ENCODE results near the gene ROR2.

ROR2 gene

DNA sequence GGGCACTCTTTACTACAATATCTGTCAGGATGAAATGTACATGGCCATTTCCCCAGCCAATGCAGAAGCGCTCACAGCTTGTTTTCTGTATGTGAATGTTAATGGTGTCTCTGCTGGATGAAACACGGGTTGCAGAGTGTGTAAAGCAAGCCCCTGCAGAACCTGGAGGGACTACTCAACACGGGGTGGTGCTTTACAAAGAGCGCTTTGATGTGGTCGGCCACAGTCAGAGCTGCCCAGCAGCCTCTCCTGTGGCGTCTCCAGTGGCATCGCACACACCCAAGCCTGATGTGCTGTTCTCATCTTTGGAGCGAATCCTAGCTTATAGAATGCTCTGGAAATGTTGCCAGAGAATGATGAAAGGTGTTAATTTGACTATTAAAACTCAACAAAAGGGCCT is 363.7 kb downstream of the ROR2 start:
- H3K4me3 ChIP-seq (ENCODE audit: low read length, poor library complexity, severe bottlenecking) = no peak overlapping the region
- H3K4me2 ChIP-seq (ENCODE audit: low read depth, low read length, poor library complexity, severe bottlenecking) = peak overlapping the region; percentile 2

DNA sequence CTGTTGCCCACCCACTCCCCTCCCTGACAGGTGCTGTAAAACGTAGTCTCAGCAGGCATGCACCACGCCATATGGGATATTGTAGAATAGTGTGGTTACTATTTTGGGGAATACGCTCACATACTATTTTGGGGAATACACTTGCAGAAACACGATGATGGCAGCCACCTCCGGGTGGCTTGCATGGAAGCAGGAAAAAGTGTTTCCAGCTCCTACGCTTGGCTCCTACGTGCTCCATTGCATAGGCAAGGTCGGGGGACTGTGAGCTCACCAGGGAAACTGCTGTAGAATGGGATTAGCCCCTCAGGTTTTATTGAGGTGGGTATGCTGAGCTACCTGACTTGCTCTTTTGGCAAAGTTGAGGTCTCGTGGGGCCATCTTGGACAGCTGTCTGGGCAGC is 366.1 kb downstream of the ROR2 start:
- no peak overlapping the region for H3K4me2 ChIP-seq (ENCODE audit: low read depth, low read length, poor library complexity, severe bottlenecking)
- H3K36me3 ChIP-seq (ENCODE audit: insufficient read depth, low read length) = no peaks in the 10 kb centered on the region
- H2AFZ ChIP-seq (ENCODE audit: low read length) = no peak overlapping the region
- no peak for TF ChIP-seq EZH2phosphoT487 (IDR thresholded peaks at IDR 0.05; ENCODE audit: borderline replicate concordance)
- TF ChIP-seq, protein P1, sequence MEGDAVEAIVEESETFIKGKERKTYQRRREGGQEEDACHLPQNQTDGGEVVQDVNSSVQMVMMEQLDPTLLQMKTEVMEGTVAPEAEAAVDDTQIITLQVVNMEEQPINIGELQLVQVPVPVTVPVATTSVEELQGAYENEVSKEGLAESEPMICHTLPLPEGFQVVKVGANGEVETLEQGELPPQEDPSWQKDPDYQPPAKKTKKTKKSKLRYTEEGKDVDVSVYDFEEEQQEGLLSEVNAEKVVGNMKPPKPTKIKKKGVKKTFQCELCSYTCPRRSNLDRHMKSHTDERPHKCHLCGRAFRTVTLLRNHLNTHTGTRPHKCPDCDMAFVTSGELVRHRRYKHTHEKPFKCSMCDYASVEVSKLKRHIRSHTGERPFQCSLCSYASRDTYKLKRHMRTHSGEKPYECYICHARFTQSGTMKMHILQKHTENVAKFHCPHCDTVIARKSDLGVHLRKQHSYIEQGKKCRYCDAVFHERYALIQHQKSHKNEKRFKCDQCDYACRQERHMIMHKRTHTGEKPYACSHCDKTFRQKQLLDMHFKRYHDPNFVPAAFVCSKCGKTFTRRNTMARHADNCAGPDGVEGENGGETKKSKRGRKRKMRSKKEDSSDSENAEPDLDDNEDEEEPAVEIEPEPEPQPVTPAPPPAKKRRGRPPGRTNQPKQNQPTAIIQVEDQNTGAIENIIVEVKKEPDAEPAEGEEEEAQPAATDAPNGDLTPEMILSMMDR (conservative IDR thresholded peaks at IDR 0.05; ENCODE audit: low read length) = no peak
- no peaks in the 10 kb centered on the region for H3K79me2 ChIP-seq (ENCODE audit: insufficient read depth, low read length)
- H3K9ac ChIP-seq (ENCODE audit: low read depth, low read length, poor library complexity, severe bottlenecking) = no peak overlapping the region
- H4K20me1 ChIP-seq (ENCODE audit: insufficient read depth, low read length, poor library complexity, severe bottlenecking) = no peaks in the 10 kb centered on the region
- H3K4me3 ChIP-seq (ENCODE audit: low read length, poor library complexity, severe bottlenecking) = no peak overlapping the region
- H3K9me2 ChIP-seq (replicated peaks; ENCODE audit: low read depth, low read length) = no peaks in the 10 kb centered on the region
- H3F3A ChIP-seq (ENCODE audit: low read depth) = no peaks in the 10 kb centered on the region
- H3K4me1 ChIP-seq (ENCODE audit: insufficient read depth, low read length, poor library complexity, severe bottlenecking) = peaks cover 3% of the 10 kb centered on the region
- no peaks in the 10 kb centered on the region for H3K27me3 ChIP-seq (ENCODE audit: insufficient read depth, low read length, poor library complexity, severe bottlenecking)
- no peaks in the 10 kb centered on the region for H3K9me3 ChIP-seq (ENCODE audit: insufficient read depth, low read depth, low read length)

More for the DNA sequence above, 363.7 kb downstream of the ROR2 start:
- no peaks in the 10 kb centered on the region for H3K9me2 ChIP-seq (replicated peaks; ENCODE audit: low read depth, low read length)
- no peaks in the 10 kb centered on the region for H3K27me3 ChIP-seq (ENCODE audit: insufficient read depth, low read length, poor library complexity, severe bottlenecking)
- H2AFZ ChIP-seq (ENCODE audit: low read length) = no peak overlapping the region
- H4K20me1 ChIP-seq (ENCODE audit: insufficient read depth, low read length, poor library complexity, severe bottlenecking) = no peaks in the 10 kb centered on the region
- H3K9ac ChIP-seq (ENCODE audit: low read depth, low read length, poor library complexity, severe bottlenecking) = no peak overlapping the region
- peaks cover 3% of the 10 kb centered on the region for H3K4me1 ChIP-seq (ENCODE audit: insufficient read depth, low read length, poor library complexity, severe bottlenecking)
- no peaks in the 10 kb centered on the region for H3K9me3 ChIP-seq (ENCODE audit: insufficient read depth, low read depth, low read length)
- TF ChIP-seq, protein P1 (conservative IDR thresholded peaks at IDR 0.05; ENCODE audit: low read length) = no peak
- no peak for TF ChIP-seq EZH2phosphoT487 (IDR thresholded peaks at IDR 0.05; ENCODE audit: borderline replicate concordance)
- no peaks in the 10 kb centered on the region for H3F3A ChIP-seq (ENCODE audit: low read depth)
- no peaks in the 10 kb centered on the region for H3K36me3 ChIP-seq (ENCODE audit: insufficient read depth, low read length)
- H3K79me2 ChIP-seq (ENCODE audit: insufficient read depth, low read length) = no peaks in the 10 kb centered on the region

DNA sequence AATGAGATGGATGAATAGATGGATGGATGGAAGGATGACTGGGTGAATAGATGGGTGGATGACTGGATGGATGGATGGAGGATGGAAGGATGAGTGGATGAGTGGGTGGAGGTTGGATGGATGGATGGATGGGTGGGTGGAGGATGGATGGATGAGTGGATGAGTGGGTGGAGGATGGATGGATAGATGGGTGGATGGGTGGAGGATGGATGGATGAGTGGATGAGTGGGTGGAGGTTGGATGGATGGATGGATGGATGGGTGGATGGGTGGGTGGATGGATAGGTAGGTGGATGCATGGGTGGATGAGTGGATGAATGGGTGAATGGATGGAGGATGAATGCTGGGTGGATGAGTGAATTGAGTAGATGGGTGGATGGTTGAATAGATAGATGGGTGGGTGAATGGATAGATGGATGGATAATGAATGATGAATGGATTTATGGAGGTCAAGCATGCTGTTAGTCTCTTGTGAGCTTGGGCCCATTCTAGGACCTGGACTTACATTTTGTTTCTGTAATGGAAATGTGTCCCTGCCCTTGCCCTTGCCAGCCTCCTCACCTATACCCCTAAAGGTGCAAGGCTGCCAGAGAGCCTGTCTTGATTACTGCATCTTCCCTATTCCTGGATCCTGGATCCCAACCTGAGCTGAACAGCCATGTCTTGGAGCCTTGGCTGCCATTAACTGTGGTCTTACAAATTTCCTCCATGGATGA is 366.7 kb downstream of the ROR2 start:
- TF ChIP-seq EZH2phosphoT487 (IDR thresholded peaks at IDR 0.05; ENCODE audit: borderline replicate concordance) = no peak
- TF ChIP-seq, protein P1 (conservative IDR thresholded peaks at IDR 0.05; ENCODE audit: low read length) = no peak
- Histone ChIP-seq H3K4me1 (ENCODE audit: insufficient read depth, low read length, poor library complexity, severe bottlenecking) (peaks cover 3% of the 10 kb centered on the region), H3K9me3 (ENCODE audit: insufficient read depth, low read depth, low read length) (no peaks in the 10 kb centered on the region), H3K9me2 (replicated peaks; ENCODE audit: low read depth, low read length) (no peaks in the 10 kb centered on the region), H3F3A (ENCODE audit: low read depth) (no peaks in the 10 kb centered on the region), H3K27me3 (ENCODE audit: insufficient read depth, low read length, poor library complexity, severe bottlenecking) (no peaks in the 10 kb centered on the region), H3K4me3 (ENCODE audit: low read length, poor library complexity, severe bottlenecking) (no peak overlapping the region), H3K36me3 (ENCODE audit: insufficient read depth, low read length) (no peaks in the 10 kb centered on the region), H2AFZ (ENCODE audit: low read length) (no peak overlapping the region), H3K79me2 (ENCODE audit: insufficient read depth, low read length) (no peaks in the 10 kb centered on the region), H3K4me2 (ENCODE audit: low read depth, low read length, poor library complexity, severe bottlenecking) (no peak overlapping the region), H4K20me1 (ENCODE audit: insufficient read depth, low read length, poor library complexity, severe bottlenecking) (no peaks in the 10 kb centered on the region), H3K9ac (ENCODE audit: low read depth, low read length, poor library complexity, severe bottlenecking) (no peak overlapping the region)
